ENCODE data around the gene CELF2. TPM values are rescaled to one million over a fixed set of nuclear protein-coding genes. Genes with fewer than 3 reads are reported as not detected.

CELF2 gene
- total and polyA plus RNA-seq, 9 of the 15 experiments (the other 6 are each of a cell fraction or from before 2014, with no cell fraction given), result 4.0 to 20.3 (median 11.1) TPM

DNA sequence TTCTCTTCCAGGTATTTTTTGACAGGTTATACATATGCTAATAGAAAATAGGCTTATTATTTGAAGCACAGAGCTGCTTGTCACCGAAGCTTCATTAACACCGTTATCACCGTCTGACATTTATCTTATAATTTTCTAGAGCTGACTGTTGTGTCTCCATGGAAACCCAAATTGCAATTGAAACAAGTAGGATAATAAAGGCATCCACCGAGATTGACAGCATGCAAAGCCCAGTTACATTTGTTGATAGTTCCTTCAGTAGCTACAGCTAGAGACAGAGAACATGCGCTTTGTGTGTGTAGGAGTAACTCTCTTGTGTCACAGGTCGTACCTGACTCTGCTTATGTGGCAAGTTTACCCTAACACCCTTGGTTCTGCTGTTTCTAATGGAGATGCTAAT, 135.6 kb downstream of the CELF2 start (continued):
- no peak for TF ChIP-seq KDM5B (IDR thresholded peaks at IDR 0.05; ENCODE audit: insufficient replicate concordance, low read depth, low read length)
- no peak for TF ChIP-seq CSDE1 (IDR thresholded peaks at IDR 0.05)
- TF ChIP-seq CBX2 (IDR thresholded peaks at IDR 0.05; ENCODE audit: insufficient read depth, low read length, poor library complexity, severe bottlenecking), result no peak
- no peak for TF ChIP-seq MCM7 (IDR thresholded peaks at IDR 0.05)
- TF ChIP-seq, protein P1, sequence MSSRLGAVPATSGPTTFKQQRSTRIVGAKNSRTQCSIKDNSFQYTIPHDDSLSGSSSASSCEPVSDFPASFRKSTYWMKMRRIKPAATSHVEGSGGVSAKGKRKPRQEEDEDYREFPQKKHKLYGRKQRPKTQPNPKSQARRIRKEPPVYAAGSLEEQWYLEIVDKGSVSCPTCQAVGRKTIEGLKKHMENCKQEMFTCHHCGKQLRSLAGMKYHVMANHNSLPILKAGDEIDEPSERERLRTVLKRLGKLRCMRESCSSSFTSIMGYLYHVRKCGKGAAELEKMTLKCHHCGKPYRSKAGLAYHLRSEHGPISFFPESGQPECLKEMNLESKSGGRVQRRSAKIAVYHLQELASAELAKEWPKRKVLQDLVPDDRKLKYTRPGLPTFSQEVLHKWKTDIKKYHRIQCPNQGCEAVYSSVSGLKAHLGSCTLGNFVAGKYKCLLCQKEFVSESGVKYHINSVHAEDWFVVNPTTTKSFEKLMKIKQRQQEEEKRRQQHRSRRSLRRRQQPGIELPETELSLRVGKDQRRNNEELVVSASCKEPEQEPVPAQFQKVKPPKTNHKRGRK (tag; IDR thresholded peaks at IDR 0.05), result no peak
- TF ChIP-seq NFRKB (IDR thresholded peaks at IDR 0.05; ENCODE audit: low read depth), result no peak
- peak; percentile 23; the same call in 1 of the 2 replicates for TF ChIP-seq RFX1 (IDR thresholded peaks at IDR 0.05)
- TF ChIP-seq CHD4 (IDR thresholded peaks at IDR 0.05; ENCODE audit: insufficient read depth, insufficient replicate concordance, low read depth, low read length, poor library complexity, severe bottlenecking), result no peak

- no peak for TF ChIP-seq USF1 (CRISPR knock-in tag; IDR thresholded peaks at IDR 0.05)
- TF ChIP-seq BRCA1 (IDR thresholded peaks at IDR 0.05), result no peak
- no peak for TF ChIP-seq BRCA1 (CRISPR knock-in tag; IDR thresholded peaks at IDR 0.05)
- TF ChIP-seq MTA1 (IDR thresholded peaks at IDR 0.05; ENCODE audit: borderline replicate concordance), result no peak
- TF ChIP-seq SMARCC2 (IDR thresholded peaks at IDR 0.05; ENCODE audit: low read depth), result no peak
- no peak for TF ChIP-seq CREM (IDR thresholded peaks at IDR 0.05; ENCODE audit: low read depth)
- TF ChIP-seq PHF20 (IDR thresholded peaks at IDR 0.05; ENCODE audit: partially characterized antibody), result no peak
- TF ChIP-seq RCOR1 (IDR thresholded peaks at IDR 0.05; ENCODE audit: borderline replicate concordance in 1 of 2, low read depth in 2 of 2, low read length in 2 of 2), result no peak
- no peak for TF ChIP-seq ETV6 (IDR thresholded peaks at IDR 0.05; ENCODE audit: borderline replicate concordance in 1 of 2, low read depth in 2 of 2, low read length in 1 of 2)
- no peak for TF ChIP-seq ETV6 (CRISPR knock-in tag; IDR thresholded peaks at IDR 0.05; ENCODE audit: borderline replicate concordance)
- no peak for TF ChIP-seq RBM14 (IDR thresholded peaks at IDR 0.05; ENCODE audit: borderline replicate concordance, insufficient read depth, low read depth, low read length)
- ChIA-PET CTCF (ENCODE audit: low intra/inter-chr PET ratio) (no interaction called here), POLR2A (interaction anchor here (1.4 kb wide), 1 partner anchor 12 kb away, joined by 3 read pairs; no protein-coding TSS in a partner anchor)
- Histone ChIP-seq H3K9me3 (replicated peaks; ENCODE audit: control insufficient read depth, insufficient read depth, low read depth, low read length) (no peaks in the 10 kb centered on the region), H4K20me1 (replicated peaks; ENCODE audit: control insufficient read depth, insufficient read depth, low read length) (no peaks in the 10 kb centered on the region), H3K9me1 (ENCODE audit: control insufficient read depth, insufficient read depth, low read length) (no peaks in the 10 kb centered on the region), H3K36me3 (ENCODE audit: control insufficient read depth, insufficient read depth, low read length) (no peaks in the 10 kb centered on the region), H3K4me2 (ENCODE audit: insufficient read depth, low read length) (no peak overlapping the region), H3K4me1 (replicated peaks in 1 of 2; ENCODE audit: control insufficient read depth in 2 of 2, insufficient read depth in 2 of 2, low read length in 2 of 2) (peaks cover 0 to 9% of the 10 kb centered on the region in 2 experiments; a peak in 3 of 5 replicates), H3K9ac (ENCODE audit: insufficient read depth in 1 of 2, low read depth in 2 of 2, low read length in 2 of 2) (no peak overlapping the region), H3K79me2 (ENCODE audit: control insufficient read depth, insufficient read depth, low read length) (no peaks in the 10 kb centered on the region), H3K27me3 (ENCODE audit: control insufficient read depth in 2 of 2, insufficient read depth in 2 of 2, low read length in 2 of 2) (no peaks in the 10 kb centered on the region), H2AFZ (ENCODE audit: low read depth, low read length) (no peak overlapping the region), H3K27ac (ENCODE audit: extremely low read depth, low read depth, low read length) (no peak overlapping the region), H3K4me3 (no peak overlapping the region)
- intact Hi-C loops (cut with micrococcal nuclease) (no loop called here), in situ Hi-C loops (cut with MboI) (no loop called here)
- no peak for ATAC-seq
- 40% methylated on average over 2 of the region's 2 CpGs for WGBS (ENCODE audit: insufficient coverage, low coverage, missing lambda C conversion rate)
- no peak for DNase-seq (ENCODE audit: extremely low read depth in 1 of 4, low spot score in 3 of 4)
- no TSS peak for BruUV-seq (replicated peaks)
- no peak for FAIRE-seq
Observed at GRCh38 chr10:11153766-11154165, 136.1 kb downstream of the CELF2 start.

Data from K562 (cell line).